Activated CD4-positive, alpha-beta T cell treated with anti-CD3 and anti-CD28 coated beads, Interleukin-10, Interleukin-2, amounts not matched to agents 100 ng/mL and 50 ng/mL, durations not matched to agents 16 hours and 8 hours (primary cell): ENCODE measurements around the gene HSCB.
"Not testable (repeated sequence)": the region's sequence is repeated elsewhere in the genome, so short reads cannot be mapped to it uniquely, and the experiment has no call there.

Experiments used
- DNase-seq: peaks from one replicate; pipeline ENCODE4 v3.0.0-alpha.2; 2020

HSCB gene

GRCh38 chr22:28792491-28793383 is 50.9 kb downstream of the HSCB start:
- no peak for DNase-seq

DNA sequence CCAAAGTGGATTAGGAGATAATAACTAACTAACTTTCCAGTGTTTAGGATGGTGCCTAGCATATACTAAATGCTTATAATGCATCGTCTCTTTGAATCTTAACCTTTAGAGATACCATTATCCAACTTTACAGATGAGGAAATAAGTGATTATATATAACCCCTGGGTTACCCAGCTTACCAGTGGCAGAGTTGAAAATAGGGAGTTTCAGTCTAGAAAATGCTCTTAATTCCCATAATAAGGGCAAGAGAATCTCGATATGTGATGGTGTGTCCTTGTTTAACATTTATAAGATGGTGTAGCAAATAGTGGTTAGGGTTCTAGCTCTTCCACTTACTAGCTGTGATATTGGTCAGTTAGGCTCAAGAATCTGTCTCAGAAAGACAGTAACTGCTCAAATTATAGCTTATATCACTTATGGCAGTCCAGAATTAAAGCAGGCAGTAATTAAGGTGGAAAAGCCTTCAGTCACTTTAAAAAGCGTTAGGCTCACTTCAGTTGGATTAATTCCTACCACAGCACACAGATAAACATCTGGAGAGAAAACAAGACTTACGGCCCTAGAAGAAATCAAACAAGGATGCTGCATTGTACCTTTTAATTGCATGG is 52.2 kb downstream of the HSCB start:
- DNase-seq, result no peak

- no peak for DNase-seq
Measured at GRCh38 chr22:28795071-28795693, 53.3 kb downstream of the HSCB start.

DNA sequence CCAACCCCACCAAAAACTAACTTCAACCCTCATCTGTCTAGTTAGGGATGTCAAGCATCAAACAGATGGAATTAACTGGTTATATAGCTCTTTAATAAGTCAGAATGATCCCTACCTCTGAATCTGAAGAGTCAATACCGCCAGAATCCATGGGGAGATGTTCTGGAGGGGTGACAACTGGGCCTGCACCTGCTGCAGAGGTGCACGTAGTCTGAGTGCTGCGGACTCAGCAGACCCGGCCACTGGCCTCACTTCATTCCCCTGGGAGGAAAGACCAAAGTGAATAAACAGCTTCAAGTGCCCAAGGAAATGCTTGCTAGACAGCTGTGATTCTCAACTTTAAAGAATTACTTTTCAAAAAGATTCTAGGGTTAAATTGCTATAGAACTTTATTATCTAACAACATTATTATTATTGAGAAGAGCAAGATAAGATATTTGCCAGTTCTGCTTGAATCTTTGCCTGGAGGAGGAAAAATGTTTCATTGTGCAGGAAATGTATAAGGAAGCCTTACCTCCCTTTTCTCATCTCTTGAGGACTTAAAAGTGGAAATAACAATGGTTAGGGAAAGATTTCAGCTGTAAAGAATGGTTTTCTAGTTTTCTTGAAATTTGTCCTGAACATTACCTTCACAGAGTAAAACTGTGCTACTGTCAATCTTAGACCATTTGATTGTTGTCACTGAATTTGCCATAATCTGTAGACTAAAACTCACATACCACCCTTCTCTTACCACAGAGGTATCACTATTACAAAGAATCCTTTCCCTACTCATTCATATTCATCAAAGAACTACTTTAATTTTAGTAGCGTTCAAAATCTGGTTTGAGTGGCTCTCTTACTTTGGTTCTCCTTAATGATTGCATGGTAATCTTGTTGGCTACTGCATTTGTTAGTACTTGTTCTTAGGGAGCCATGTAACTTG is 54.4 kb downstream of the HSCB start:
- DNase-seq, result no peak

- peak; percentile 81 for DNase-seq
Measured at GRCh38 chr22:28798810-28799605, 57.2 kb downstream of the HSCB start.

- peak; percentile 46 for DNase-seq
Measured at GRCh38 chr22:28799606-28800307, 57.9 kb downstream of the HSCB start.

GRCh38 chr22:28800308-28801041 is 58.6 kb downstream of the HSCB start, which contains the start of gene XBP1:
Gene XBP1, minus strand, starts transcription at chr22:28800569.
- peak; percentile 96 for DNase-seq

GRCh38 chr22:28801845-28802594 is 60.2 kb downstream of the HSCB start:
- peak; percentile 27 for DNase-seq

- no peak for DNase-seq
Measured at GRCh38 chr22:28802595-28803123, 60.8 kb downstream of the HSCB start.

GRCh38 chr22:28805426-28805825 is 63.6 kb downstream of the HSCB start:
- DNase-seq, result not testable (repeated sequence)
